GM19099 (cell line): ENCODE results near the gene CNN2.

Experiments
- POLR2A ChIP-seq: IDR thresholded peaks from 3 replicates; pipeline ENCODE4 v1.6.1; 2011; ENCODE audit warnings: low read depth; ENCODE audit not compliant: insufficient read length; ENCODE audit errors: extremely low read depth

Gene CNN2

GRCh38 chr19:1042689-1043511, 16.5 kb downstream of the CNN2 start:
- TF ChIP-seq POLR2A = no peak

DNA sequence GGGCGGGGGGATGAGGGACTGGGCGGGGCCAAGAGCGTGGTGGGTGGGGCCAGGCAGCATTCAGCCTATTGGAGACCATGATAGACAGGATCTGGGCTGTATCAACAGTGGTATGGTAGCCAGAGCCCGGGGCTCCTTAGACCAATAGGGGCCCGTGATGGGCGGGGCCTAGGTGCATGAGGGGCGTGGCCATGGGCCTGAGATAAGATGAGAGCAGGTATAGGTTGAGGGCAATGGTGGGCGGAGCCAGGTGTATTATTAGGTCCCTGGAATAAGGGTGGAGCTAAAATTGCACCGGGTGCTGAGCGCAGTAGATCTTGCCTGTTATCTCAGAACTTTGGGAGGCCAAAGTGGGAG, 18.8 kb downstream of the CNN2 start:
- TF ChIP-seq POLR2A = no peak

- no peak for TF ChIP-seq POLR2A
These were observed 19.8 kb downstream of the CNN2 start for GRCh38 chr19:1046117-1046626.

DNA sequence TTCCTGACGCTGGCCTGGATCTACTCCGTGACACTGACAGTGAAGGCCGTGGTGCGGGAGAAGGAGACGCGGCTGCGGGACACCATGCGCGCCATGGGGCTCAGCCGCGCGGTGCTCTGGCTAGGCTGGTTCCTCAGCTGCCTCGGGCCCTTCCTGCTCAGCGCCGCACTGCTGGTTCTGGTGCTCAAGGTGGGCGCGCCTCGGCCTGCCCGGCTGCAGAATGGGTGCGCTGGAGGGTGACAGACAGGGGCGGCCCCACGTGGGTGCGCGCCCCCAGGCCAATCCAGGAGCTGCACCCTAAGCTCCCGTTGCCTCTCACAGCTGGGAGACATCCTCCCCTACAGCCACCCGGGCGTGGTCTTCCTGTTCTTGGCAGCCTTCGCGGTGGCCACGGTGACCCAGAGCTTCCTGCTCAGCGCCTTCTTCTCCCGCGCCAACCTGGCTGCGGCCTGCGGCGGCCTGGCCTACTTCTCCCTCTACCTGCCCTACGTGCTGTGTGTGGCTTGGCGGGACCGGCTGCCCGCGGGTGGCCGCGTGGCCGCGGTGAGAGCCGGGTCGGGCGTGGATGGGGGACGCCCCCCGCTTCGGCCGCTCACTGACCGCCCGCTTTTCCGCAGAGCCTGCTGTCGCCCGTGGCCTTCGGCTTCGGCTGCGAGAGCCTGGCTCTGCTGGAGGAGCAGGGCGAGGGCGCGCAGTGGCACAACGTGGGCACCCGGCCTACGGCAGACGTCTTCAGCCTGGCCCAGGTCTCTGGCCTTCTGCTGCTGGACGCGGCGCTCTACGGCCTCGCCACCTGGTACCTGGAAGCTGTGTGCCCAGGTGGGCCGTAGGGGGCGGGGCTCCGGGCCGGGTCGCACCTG, 20.7 kb downstream of the CNN2 start:
- TF ChIP-seq POLR2A = no peak

- TF ChIP-seq POLR2A = no peak
These were observed 21.3 kb downstream of the CNN2 start for GRCh38 chr19:1047696-1048147.

DNA sequence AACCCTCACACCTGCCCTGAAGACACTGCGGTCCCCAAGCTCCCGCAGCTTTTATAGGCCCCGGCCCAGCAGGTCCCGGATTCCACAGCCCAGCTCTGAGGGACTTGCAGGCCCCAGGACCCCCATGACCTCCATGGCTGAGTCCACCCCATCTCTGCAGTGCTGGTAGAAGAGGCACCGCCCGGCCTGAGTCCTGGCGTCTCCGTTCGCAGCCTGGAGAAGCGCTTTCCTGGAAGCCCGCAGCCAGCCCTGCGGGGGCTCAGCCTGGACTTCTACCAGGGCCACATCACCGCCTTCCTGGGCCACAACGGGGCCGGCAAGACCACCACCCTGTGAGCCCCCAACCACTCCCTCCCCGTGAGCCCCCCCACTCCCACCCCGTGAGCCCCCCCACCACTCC, 22.7 kb downstream of the CNN2 start:
- no peak for TF ChIP-seq POLR2A

- no peak for TF ChIP-seq POLR2A
These were observed 23.4 kb downstream of the CNN2 start for GRCh38 chr19:1049800-1050199.

GRCh38 chr19:1050989-1051788, 24.8 kb downstream of the CNN2 start:
- no peak for TF ChIP-seq POLR2A

DNA sequence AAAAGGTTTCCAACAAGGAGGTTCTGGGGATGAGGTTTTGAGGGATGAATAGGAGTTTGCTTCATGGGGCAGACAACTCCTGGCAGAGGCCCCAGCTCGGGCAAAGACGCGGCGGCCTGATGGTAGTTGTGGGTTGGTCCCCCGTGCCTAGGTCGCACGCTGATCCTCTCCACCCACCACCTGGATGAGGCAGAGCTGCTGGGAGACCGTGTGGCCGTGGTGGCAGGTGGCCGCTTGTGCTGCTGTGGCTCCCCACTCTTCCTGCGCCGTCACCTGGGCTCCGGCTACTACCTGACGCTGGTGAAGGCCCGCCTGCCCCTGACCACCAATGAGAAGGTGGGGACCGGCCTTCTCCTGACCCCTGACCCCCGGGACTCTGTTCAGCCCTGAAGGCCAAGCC, 25.4 kb downstream of the CNN2 start:
- TF ChIP-seq POLR2A = no peak

DNA sequence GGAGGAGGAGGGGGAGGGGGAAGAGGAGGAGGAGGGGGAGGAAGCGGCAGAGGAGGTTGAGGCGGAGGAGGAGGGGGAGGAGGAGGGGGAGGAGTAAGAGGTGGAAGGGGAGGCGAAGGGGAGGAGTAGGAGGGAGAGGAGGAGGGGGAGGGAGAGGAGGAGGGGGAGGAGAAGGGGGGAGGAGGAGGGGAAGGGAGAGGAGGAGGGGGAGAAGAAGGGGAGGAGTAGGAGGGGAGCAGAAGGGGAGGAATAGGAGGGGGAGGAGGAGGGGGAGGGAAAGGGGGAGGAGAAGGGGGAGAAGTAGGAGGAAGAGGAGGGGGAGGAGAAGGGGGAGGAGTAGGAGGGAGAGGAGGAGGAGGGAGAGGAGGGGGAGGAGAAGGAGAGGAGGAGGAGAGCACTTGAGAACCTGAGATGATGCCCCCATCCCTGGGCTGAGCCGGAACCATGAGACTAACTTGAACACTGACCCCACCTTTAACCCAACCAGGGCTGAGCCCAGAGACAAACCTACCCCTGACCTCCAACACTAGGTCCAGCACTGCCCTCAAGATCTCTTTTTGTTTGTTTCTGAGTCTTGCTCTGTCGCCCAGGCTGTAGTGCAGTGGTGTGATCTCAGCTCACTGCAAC, 26.1 kb downstream of the CNN2 start:
- TF ChIP-seq POLR2A = no peak

DNA sequence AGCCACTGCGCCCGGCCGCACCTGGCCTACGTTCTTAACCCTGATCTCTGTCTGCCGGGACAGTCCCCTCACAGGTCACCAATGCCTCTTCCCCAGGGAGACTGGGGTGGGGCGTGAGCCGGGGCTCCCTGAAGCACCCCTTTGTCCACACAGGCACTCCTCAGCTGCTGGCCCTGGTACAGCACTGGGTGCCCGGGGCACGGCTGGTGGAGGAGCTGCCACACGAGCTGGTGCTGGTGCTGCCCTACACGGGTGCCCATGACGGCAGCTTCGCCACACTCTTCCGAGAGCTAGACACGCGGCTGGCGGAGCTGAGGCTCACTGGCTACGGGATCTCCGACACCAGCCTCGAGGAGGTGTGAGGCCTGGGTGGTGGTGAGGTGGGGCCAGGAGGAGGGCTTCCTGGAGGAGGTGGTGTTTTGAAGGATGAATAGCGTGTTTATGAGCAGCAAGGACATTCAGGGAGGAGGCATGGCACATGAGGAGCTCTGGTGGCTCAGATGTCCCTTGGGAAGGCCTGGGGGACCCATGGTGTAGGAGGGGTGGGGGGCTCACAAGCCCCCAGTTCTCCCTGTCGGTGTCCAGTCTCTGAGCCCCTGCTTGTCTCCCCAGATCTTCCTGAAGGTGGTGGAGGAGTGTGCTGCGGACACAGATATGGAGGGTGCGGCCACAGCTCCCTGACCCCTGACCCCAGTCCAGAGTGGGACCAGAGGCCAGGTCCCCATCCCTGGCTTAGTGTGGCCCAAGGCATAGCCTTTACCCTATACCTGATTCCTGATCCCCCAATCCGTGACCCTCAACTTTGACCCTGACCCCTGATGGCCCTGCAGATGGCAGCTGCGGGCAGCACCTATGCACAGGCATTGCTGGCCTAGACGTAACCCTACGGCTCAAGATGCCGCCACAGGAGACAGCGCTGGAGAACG, 27.0 kb downstream of the CNN2 start:
- TF ChIP-seq POLR2A = no peak

- no peak for TF ChIP-seq POLR2A
These were observed 28.0 kb downstream of the CNN2 start for GRCh38 chr19:1054102-1055027.
